Subcutaneous abdominal adipose tissue (tissue), 5 donors: ENCODE measurements around the gene PTBP1.

Experiments
- H3K27ac ChIP-seq: one replicate; pipeline ENCODE4 v1.7.0; 2013; ENCODE audit warnings: low read depth, mild to moderate bottlenecking, inconsistent platforms, low read length, moderate library complexity
- H3K27me3 ChIP-seq, 5 donors: one replicate each; pipeline ENCODE4 v1.7.0; 2013; ENCODE audit warnings: low read length in 5 of 5, inconsistent platforms in 1 of 5; ENCODE audit not compliant: control insufficient read depth in 5 of 5, insufficient read depth in 4 of 5
- H3K36me3 ChIP-seq, 5 donors: one replicate each; pipeline ENCODE4 v1.7.0; 2013; ENCODE audit warnings: low read length in 5 of 5; ENCODE audit not compliant: control insufficient read depth in 5 of 5, insufficient read depth in 5 of 5
- H3K4me1 ChIP-seq, 5 donors: one replicate each; pipeline ENCODE4 v1.7.0; 2013; ENCODE audit warnings: low read length in 5 of 5, mild to moderate bottlenecking in 3 of 5, moderate library complexity in 1 of 5; ENCODE audit not compliant: control insufficient read depth in 5 of 5, insufficient read depth in 5 of 5
- H3K4me3 ChIP-seq, 5 donors: one replicate each; pipeline ENCODE4 v1.7.0; 2013; ENCODE audit warnings: low read length in 5 of 5, low read depth in 1 of 5
- H3K9ac ChIP-seq, 5 donors: one replicate each; pipeline ENCODE4 v1.7.0; 2013; ENCODE audit warnings: low read length in 5 of 5, mild to moderate bottlenecking in 4 of 5, moderate library complexity in 3 of 5
- H3K9me3 ChIP-seq, 5 donors: one replicate each; pipeline ENCODE4 v1.7.0; 2013; ENCODE audit warnings: low read length in 5 of 5; ENCODE audit not compliant: control insufficient read depth in 5 of 5
- donor health status: healthy.
- donor health status: healthy.
- donor health status: healthy.
- donor health status: healthy.
- donor health status: healthy.

Gene PTBP1

GRCh38 chr19:756236-756635 is 41.0 kb upstream of the PTBP1 start:
- Histone ChIP-seq H3K9ac (no peak overlapping the region), H3K4me1 (peaks cover 0 to 13% (median 6%) of the 10 kb centered on the region in 5 donors), H3K27ac (no peak overlapping the region)

DNA sequence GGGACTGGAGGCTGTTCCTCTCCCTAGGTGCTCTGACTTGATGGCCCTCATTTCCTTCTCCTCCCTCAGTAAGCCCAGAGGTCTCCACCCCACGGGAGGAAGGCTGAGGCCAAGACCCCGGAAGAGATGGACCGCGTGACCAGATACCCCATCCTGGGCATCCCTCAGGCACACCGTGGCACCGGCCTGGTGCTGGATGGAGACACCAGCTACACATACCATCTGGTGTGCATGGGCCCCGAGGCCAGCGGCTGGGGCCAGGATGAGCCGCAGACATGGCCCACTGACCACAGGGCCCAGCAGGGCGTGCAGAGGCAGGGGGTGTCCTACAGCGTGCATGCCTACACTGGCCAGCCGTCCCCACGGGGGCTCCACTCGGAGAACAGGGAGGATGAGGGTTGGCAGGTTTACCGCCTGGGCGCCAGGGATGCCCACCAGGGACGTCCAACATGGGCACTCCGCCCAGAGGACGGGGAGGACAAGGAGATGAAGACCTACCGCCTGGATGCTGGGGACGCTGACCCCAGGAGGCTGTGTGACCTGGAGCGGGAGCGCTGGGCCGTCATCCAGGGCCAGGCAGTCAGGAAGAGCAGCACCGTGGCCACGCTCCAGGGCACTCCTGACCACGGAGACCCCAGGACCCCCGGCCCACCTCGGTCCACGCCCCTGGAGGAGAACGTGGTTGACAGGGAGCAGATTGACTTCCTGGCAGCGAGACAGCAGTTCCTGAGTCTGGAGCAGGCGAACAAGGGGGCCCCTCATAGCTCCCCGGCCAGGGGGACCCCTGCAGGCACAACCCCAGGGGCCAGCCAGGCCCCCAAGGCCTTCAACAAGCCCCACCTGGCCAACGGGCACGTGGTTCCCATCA is 40.2 kb upstream of the PTBP1 start:
- H3K36me3 ChIP-seq, result no peaks in the 10 kb centered on the region
- no peaks in the 10 kb centered on the region for H3K27me3 ChIP-seq
- H3K4me1 ChIP-seq, result peaks cover 0 to 12% (median 6%) of the 10 kb centered on the region in 5 donors
- H3K27ac ChIP-seq, result no peak overlapping the region
- H3K9ac ChIP-seq, result no peak overlapping the region
- no peak overlapping the region for H3K4me3 ChIP-seq
- peaks cover 0 to 12% (median 8%) of the 10 kb centered on the region in 5 donors for H3K9me3 ChIP-seq

More at GRCh38 chr19:756236-756635, 41.0 kb upstream of the PTBP1 start:
- H3K36me3 ChIP-seq, result no peaks in the 10 kb centered on the region
- no peaks in the 10 kb centered on the region for H3K27me3 ChIP-seq
- no peak overlapping the region for H3K4me3 ChIP-seq
- H3K9me3 ChIP-seq, result peaks cover 0 to 12% (median 8%) of the 10 kb centered on the region in 5 donors

- Histone ChIP-seq H3K4me1 (peaks cover 0 to 6% (median 1%) of the 10 kb centered on the region in 5 donors), H3K27me3 (no peaks in the 10 kb centered on the region), H3K27ac (no peak overlapping the region)
Observed at GRCh38 chr19:757811-758668, 39.2 kb upstream of the PTBP1 start.

GRCh38 chr19:763181-763580 is 34.1 kb upstream of the PTBP1 start:
- Histone ChIP-seq H3K36me3 (no peaks in the 10 kb centered on the region), H3K27me3 (no peaks in the 10 kb centered on the region), H3K9me3 (peaks cover 0 to 7% (median 6%) of the 10 kb centered on the region in 5 donors), H3K4me3 (no peak overlapping the region), H3K4me1 (peaks cover 0 to under 1% (median 0%) of the 10 kb centered on the region in 5 donors), H3K27ac (no peak overlapping the region), H3K9ac (no peak overlapping the region)

More at GRCh38 chr19:757811-758668, 39.2 kb upstream of the PTBP1 start:
- Histone ChIP-seq H3K36me3 (no peaks in the 10 kb centered on the region), H3K9me3 (peaks cover 0 to 12% (median 8%) of the 10 kb centered on the region in 5 donors), H3K9ac (no peak overlapping the region), H3K4me3 (no peak overlapping the region)

DNA sequence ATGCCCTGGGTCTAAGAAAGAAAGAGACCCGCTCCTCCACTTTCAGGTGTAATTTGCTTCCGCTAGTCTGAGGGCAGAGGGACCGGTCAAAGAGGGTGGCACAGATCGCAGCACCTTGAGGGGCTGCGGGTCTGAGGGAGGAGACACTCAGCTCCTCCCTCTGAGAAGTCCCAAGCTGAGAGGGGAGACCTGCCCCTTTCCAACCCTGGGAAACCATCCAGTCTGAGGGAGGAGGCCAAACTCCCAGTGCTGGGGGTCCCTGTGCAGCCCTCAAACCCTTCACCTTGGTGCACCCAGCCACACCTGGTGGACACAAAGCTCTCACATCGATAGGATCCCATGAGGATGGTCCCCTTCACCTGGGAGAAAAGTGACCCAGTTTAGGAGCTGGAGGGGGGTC is 33.4 kb upstream of the PTBP1 start:
- no peaks in the 10 kb centered on the region for H3K36me3 ChIP-seq
- H3K4me3 ChIP-seq, result no peak overlapping the region
- no peaks in the 10 kb centered on the region for H3K27me3 ChIP-seq
- H3K27ac ChIP-seq, result no peak overlapping the region
- peaks cover 0 to under 1% (median 0%) of the 10 kb centered on the region in 5 donors for H3K9me3 ChIP-seq
- no peak overlapping the region for H3K9ac ChIP-seq
- peaks cover 0 to 6% (median 5%) of the 10 kb centered on the region in 5 donors for H3K4me1 ChIP-seq

GRCh38 chr19:764301-764700 is 33.0 kb upstream of the PTBP1 start:
- Histone ChIP-seq H3K4me3 (no peak overlapping the region), H3K27ac (no peak overlapping the region), H3K36me3 (no peaks in the 10 kb centered on the region), H3K9ac (no peak overlapping the region), H3K4me1 (peaks cover 0 to 6% (median 5%) of the 10 kb centered on the region in 5 donors), H3K9me3 (no peaks in the 10 kb centered on the region), H3K27me3 (no peaks in the 10 kb centered on the region)

- no peaks in the 10 kb centered on the region for H3K9me3 ChIP-seq
- H3K36me3 ChIP-seq, result no peaks in the 10 kb centered on the region
- H3K4me1 ChIP-seq, result peaks cover 0 to 6% (median 5%) of the 10 kb centered on the region in 5 donors
- no peaks in the 10 kb centered on the region for H3K27me3 ChIP-seq
- no peak overlapping the region for H3K27ac ChIP-seq
- no peak overlapping the region for H3K4me3 ChIP-seq
- no peak overlapping the region for H3K9ac ChIP-seq
Observed at GRCh38 chr19:765179-765738, 32.0 kb upstream of the PTBP1 start.

- peaks cover 0 to 6% (median 5%) of the 10 kb centered on the region in 5 donors for H3K4me1 ChIP-seq
- no peak overlapping the region for H3K27ac ChIP-seq
- H3K9ac ChIP-seq, result no peak overlapping the region
- no peaks in the 10 kb centered on the region for H3K36me3 ChIP-seq
- H3K9me3 ChIP-seq, result no peaks in the 10 kb centered on the region
- no peaks in the 10 kb centered on the region for H3K27me3 ChIP-seq
- H3K4me3 ChIP-seq, result no peak overlapping the region
Observed at GRCh38 chr19:768424-768823, 28.8 kb upstream of the PTBP1 start.

DNA sequence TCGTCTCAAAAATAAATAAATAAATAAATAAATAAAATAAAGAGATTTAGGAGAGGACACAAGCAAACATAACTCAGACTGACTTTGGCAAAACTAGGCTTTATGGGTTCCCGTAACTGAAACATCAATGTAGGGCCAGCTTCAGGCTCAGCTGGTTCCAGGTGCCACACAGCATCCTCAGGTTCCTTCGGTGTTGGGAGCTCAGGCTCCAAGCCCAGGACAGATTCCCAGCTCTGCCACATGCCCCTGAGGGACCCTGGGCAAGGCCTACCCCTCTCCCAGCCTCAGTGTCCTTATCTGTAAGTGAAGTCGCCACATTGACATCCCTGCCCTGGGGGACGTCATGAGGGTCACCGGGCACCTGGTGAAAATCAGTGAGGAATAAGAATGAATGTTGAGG is 27.6 kb upstream of the PTBP1 start:
- H3K27ac ChIP-seq, result no peak overlapping the region
- peaks cover 0 to 6% (median 5%) of the 10 kb centered on the region in 5 donors for H3K4me1 ChIP-seq
- H3K9ac ChIP-seq, result no peak overlapping the region
- no peaks in the 10 kb centered on the region for H3K27me3 ChIP-seq
- no peaks in the 10 kb centered on the region for H3K36me3 ChIP-seq
- no peak overlapping the region for H3K4me3 ChIP-seq
- H3K9me3 ChIP-seq, result no peaks in the 10 kb centered on the region
